HCT116 (cell line): Measurements from ENCODE around the gene CNGA1. TPM values are rescaled to one million over a fixed set of nuclear protein-coding genes. Genes with fewer than 3 reads are reported as not detected.

Experiments used
- ATAC-seq: fragments of 200-7000 bp; cut with Tn5 transposase; 2 replicates; pipeline ENCODE4 v1.9.1; 2020; ENCODE audit warnings: mild to moderate bottlenecking, moderate library complexity
- BruUV-seq: library from RNA; stranded (reverse); fragments of 400-500 nt; replicated peaks from 2 replicates; lab custom pipeline; 2021; lab: Mats Ljungman, UMichigan
- CTCF ChIA-PET: fragments of 300-600 bp; sonication (Branson Sonifier 250); formaldehyde crosslinking; loops from one replicate; lab custom pipeline; 2021; ENCODE audit warnings: antibody characterized with exemption; lab: Charles Lee
- POLR2A ChIA-PET: fragments of 300-600, 350-600 bp; sonication (Branson Sonifier 250); formaldehyde crosslinking; loops from one replicate; lab custom pipeline; 2021; ENCODE audit warnings: antibody characterized with exemption; lab: Charles Lee
- RAD21 ChIA-PET, 2 experiments: fragments of 300-600 bp; sonication (Branson Sonifier 250); formaldehyde crosslinking; loops; one replicate each; lab custom pipeline; 2023; ENCODE audit warnings: low total read pairs in 2 of 2; ENCODE audit not compliant: uncharacterized antibody in 2 of 2, unreplicated experiment in 2 of 2, low non-redundant PET in 1 of 2; lab: Charles Lee
- DNase-seq: peaks from one replicate; pipeline ENCODE4 v3.0.0-alpha.2; 2010; ENCODE audit warnings: low read depth, low spot score
- H2AFZ ChIP-seq: fragments of 200-600 bp; shearing (Covaris generic), sonication (generic); 2 replicates; pipeline ENCODE4 v1.6.1; 2017; ENCODE audit warnings: low read depth, mixed run types, mixed read lengths, antibody characterized with exemption, low read length; ENCODE audit not compliant: poor library complexity, severe bottlenecking
- H3K27ac ChIP-seq: 2 replicates; pipeline ENCODE4 v1.5.1; 2012; ENCODE audit warnings: low read depth, low read length
- H3K27me3 ChIP-seq: fragments of 200-600 bp; sonication (generic); 2 replicates; pipeline ENCODE4 v1.6.1; 2016; ENCODE audit warnings: mixed run types, low read length, mixed read lengths; ENCODE audit not compliant: insufficient read depth
- H3K36me3 ChIP-seq, 2 experiments: fragments of 200-500 bp in 1 of 2; fragments of 200-600 bp in 1 of 2; sonication (Bioruptor generic) in 1 of 2; sonication (generic) in 1 of 2; 2 replicates each; pipeline versions ENCODE4 v1.5.1 to v1.6.1; 2014 to 2016; ENCODE audit warnings: low read length in 2 of 2, inconsistent platforms in 1 of 2, mixed read lengths in 1 of 2, mixed run types in 1 of 2; ENCODE audit not compliant: insufficient read depth in 2 of 2, control insufficient read depth in 1 of 2
- H3K4me1 ChIP-seq, 2 experiments: fragments of 200-600 bp in 1 of 2; sonication (generic) in 1 of 2; 2 replicates each; pipeline versions ENCODE4 v1.5.1 to v1.6.1; 2012 to 2017; ENCODE audit warnings: low read length in 2 of 2, inconsistent platforms in 1 of 2, mild to moderate bottlenecking in 1 of 2, mixed read lengths in 1 of 2, mixed run types in 1 of 2, moderate library complexity in 1 of 2; ENCODE audit not compliant: insufficient read depth in 2 of 2, control insufficient read depth in 1 of 2
- H3K4me2 ChIP-seq: fragments of 200-600 bp; sonication (generic); 2 replicates; pipeline ENCODE4 v1.6.1; 2017; ENCODE audit warnings: mixed run types, low read length, mixed read lengths
- H3K4me3 ChIP-seq, 2 experiments: fragments of 200-600 bp in 1 of 2; sonication (generic) in 1 of 2; replicated peaks in 1 of 2; 2 replicates each; pipeline ENCODE4 v1.5.1; 2011 to 2016; ENCODE audit warnings: low read length in 2 of 2, control low read depth in 1 of 2, low read depth in 1 of 2, mild to moderate bottlenecking in 1 of 2, mixed read lengths in 1 of 2, mixed run types in 1 of 2
- H3K79me2 ChIP-seq: fragments of 200-600 bp; sonication (generic); 2 replicates; pipeline ENCODE4 v1.6.1; 2017; ENCODE audit warnings: mild to moderate bottlenecking, mixed run types, low read length, moderate library complexity, mixed read lengths; ENCODE audit not compliant: insufficient read depth
- H3K9ac ChIP-seq: fragments of 200-600 bp; sonication (generic); 2 replicates; pipeline ENCODE4 v1.6.1; 2016; ENCODE audit warnings: low read length, mixed read lengths
- H3K9me2 ChIP-seq: fragments of 200-600 bp; sonication (generic), shearing (Covaris generic); 2 replicates; pipeline ENCODE4 v1.6.1; 2017; ENCODE audit warnings: mixed run types, mild to moderate bottlenecking, moderate library complexity; ENCODE audit not compliant: insufficient read depth
- H3K9me3 ChIP-seq, 2 experiments: fragments of 200-500 bp in 1 of 2; fragments of 200-600 bp in 1 of 2; sonication (Bioruptor generic) in 1 of 2; sonication (generic) in 1 of 2; 2 replicates each; pipeline ENCODE4 v1.6.1; 2014 to 2017; ENCODE audit warnings: low read length in 2 of 2, mixed read lengths in 2 of 2, inconsistent platforms in 1 of 2, low read depth in 1 of 2, mild to moderate bottlenecking in 1 of 2, mixed run types in 1 of 2, moderate library complexity in 1 of 2; ENCODE audit not compliant: control insufficient read depth in 1 of 2, insufficient read depth in 1 of 2
- H4K20me1 ChIP-seq: fragments of 200-600 bp; sonication (generic), shearing (Covaris generic); 2 replicates; pipeline ENCODE4 v1.6.1; 2017; ENCODE audit warnings: mixed run types, mild to moderate bottlenecking, moderate library complexity; ENCODE audit not compliant: insufficient read depth
- CBX3 ChIP-seq: IDR thresholded peaks from 2 replicates; pipeline ENCODE4 v1.6.1; 2012; ENCODE audit warnings: low read depth
- CTCF ChIP-seq, 3 experiments: fragments of 200-600 bp in 1 of 3; sonication (generic) in 1 of 3; IDR thresholded peaks in 2 of 3; conservative IDR thresholded peaks in 1 of 3; 2 replicates each; pipeline ENCODE4 v1.5.1; 2012 to 2017; ENCODE audit warnings: low read depth in 2 of 3, low read length in 2 of 3, antibody characterized with exemption in 1 of 3, borderline replicate concordance in 1 of 3, control low read depth in 1 of 3, mild to moderate bottlenecking in 1 of 3, mixed read lengths in 1 of 3, mixed run types in 1 of 3, moderate library complexity in 1 of 3; ENCODE audit not compliant: insufficient read depth in 1 of 3
- ELF1 ChIP-seq: IDR thresholded peaks from 2 replicates; pipeline ENCODE4 v1.6.1; 2012; ENCODE audit warnings: low read depth, borderline replicate concordance
- EZH2phosphoT487 ChIP-seq: fragments of 200-600 bp; IDR thresholded peaks from 2 replicates; pipeline ENCODE4 v1.6.1; 2018; ENCODE audit warnings: antibody characterized with exemption, borderline replicate concordance
- FOSL1 ChIP-seq: IDR thresholded peaks from 2 replicates; pipeline ENCODE4 v1.6.1; 2012; ENCODE audit warnings: low read depth
- JUND ChIP-seq: IDR thresholded peaks from 2 replicates; pipeline ENCODE4 v1.6.1; 2012
- POLR2A ChIP-seq: IDR thresholded peaks from 2 replicates; pipeline ENCODE4 v1.7.0; 2011; ENCODE audit warnings: borderline replicate concordance; ENCODE audit not compliant: insufficient read depth, insufficient read length; ENCODE audit errors: extremely low read depth
- RAD21 ChIP-seq: IDR thresholded peaks from 2 replicates; pipeline ENCODE4 v1.6.1; 2012; ENCODE audit warnings: low read depth, mild to moderate bottlenecking
- REST ChIP-seq: IDR thresholded peaks from 2 replicates; pipeline ENCODE4 v1.6.1; 2012; ENCODE audit warnings: low read depth
- SIN3A ChIP-seq: IDR thresholded peaks from 2 replicates; pipeline ENCODE4 v1.6.1; 2012; ENCODE audit warnings: low read depth
- SP1 ChIP-seq: IDR thresholded peaks from 2 replicates; pipeline ENCODE4 v1.6.1; 2012; ENCODE audit warnings: low read depth
- SRF ChIP-seq: IDR thresholded peaks from 2 replicates; pipeline ENCODE4 v1.6.1; 2012; ENCODE audit warnings: low read depth
- ZBTB33 ChIP-seq: IDR thresholded peaks from 2 replicates; pipeline ENCODE4 v1.6.1; 2011; ENCODE audit warnings: mild to moderate bottlenecking, low read length, moderate library complexity; ENCODE audit not compliant: insufficient replicate concordance; ENCODE audit errors: extremely low read depth
- ZFX ChIP-seq: fragments of 450-650 bp; IDR thresholded peaks from 2 replicates; pipeline ENCODE4 v1.6.1; 2017
- ZNF274 ChIP-seq: fragments of 200-500 bp; sonication (Bioruptor generic); IDR thresholded peaks from 2 replicates; pipeline ENCODE4 v1.6.1; 2014; ENCODE audit warnings: mild to moderate bottlenecking, low read depth, low read length, inconsistent platforms
- intact Hi-C: fragments of 100-400 bp; cut with micrococcal nuclease; formaldehyde crosslinking; loops from 2 replicates; pipeline ENCODE4 v1.10.0; 2022
- total RNA-seq: library from RNA; stranded (reverse); gene quantifications from one replicate; pipeline ENCODE4 v1.2.1, GENCODE V29; 2021; ENCODE audit not compliant: unreplicated experiment

The CNGA1 gene
- total RNA-seq, 1 experiment from 2014 or later: 2.1 TPM

GRCh38 chr4:48002267-48002666, 14.2 kb downstream of the CNGA1 start (continued):
- TF ChIP-seq ZBTB33 (no peak), CTCF (IDR thresholded peaks at IDR 0.05 in 2 of 3, conservative IDR thresholded peaks at IDR 0.05 in 1 of 3; ENCODE audit: borderline replicate concordance in 1 of 3, insufficient read depth in 1 of 3, low read depth in 2 of 3, low read length in 2 of 3) (no peak), FOSL1 (no peak), SP1 (no peak)

- intact Hi-C loops: no loop called here
- Histone ChIP-seq H2AFZ (no peak overlapping the region), H3K27me3 (no peaks in the 10 kb centered on the region), H3K79me2 (no peaks in the 10 kb centered on the region), H3K9ac (no peak overlapping the region), H3K4me1 (no peaks in the 10 kb centered on the region)
- RAD21 ChIA-PET: no interaction called here
- no peak for TF ChIP-seq REST
- no peak for TF ChIP-seq SP1
- TF ChIP-seq ELF1: no peak
- no peak for TF ChIP-seq ZFX
- TF ChIP-seq CBX3: no peak
- no peak for TF ChIP-seq EZH2phosphoT487
- no peak for TF ChIP-seq SIN3A
- TF ChIP-seq RAD21: no peak
- TF ChIP-seq POLR2A: no peak
- no peak for TF ChIP-seq ZNF274
- no peak for TF ChIP-seq JUND
- TF ChIP-seq SRF: no peak
- TF ChIP-seq, all 23 proteins: peak for 0
- DNase-seq (no peak), ATAC-seq (no peak)
- H3K4me3 ChIP-seq: no peak overlapping the region
- BruUV-seq: no TSS peak
- no peak overlapping the region for H3K4me2 ChIP-seq
- no peaks in the 10 kb centered on the region for H3K9me2 ChIP-seq
- no peaks in the 10 kb centered on the region for H4K20me1 ChIP-seq
- ChIA-PET POLR2A (no interaction called here), CTCF (no interaction called here)
- H3K36me3 ChIP-seq: no peaks in the 10 kb centered on the region
- no peak overlapping the region for H3K27ac ChIP-seq
- no peaks in the 10 kb centered on the region for H3K9me3 ChIP-seq
These were observed 20.5 kb downstream of the CNGA1 start for GRCh38 chr4:47996021-47996420.
